GM12878 (cell line): ENCODE results near the gene CALY. TPM values are rescaled to one million over a fixed set of nuclear protein-coding genes. Genes with fewer than 3 reads are reported as not detected.

Source experiments
- ATAC-seq: fragments of 200-7000 bp; cut with Tn5 transposase; 3 replicates; pipeline ENCODE4 v1.9.1; 2020; ENCODE audit warnings: mild to moderate bottlenecking, moderate library complexity
- BruUV-seq: library from RNA; stranded (reverse); fragments of 400-500 nt; replicated peaks from 2 replicates; lab custom pipeline; 2021; lab: Mats Ljungman, UMichigan
- CTCF ChIA-PET: fragments of 300-600 bp; sonication (Branson Sonifier 250); formaldehyde crosslinking; extraction: SDS; loops from one replicate; lab custom pipeline; 2021; ENCODE audit warnings: inconsistent platforms; lab: Yijun Ruan, JAX
- POLR2A ChIA-PET: fragments of 350-600 bp; formaldehyde crosslinking; extraction: SDS; loops from one replicate; lab custom pipeline; 2021; ENCODE audit warnings: inconsistent platforms; lab: Charles Lee
- RAD21 ChIA-PET: fragments of 300-600 bp; sonication (Branson Sonifier 250); formaldehyde crosslinking; loops from one replicate; lab custom pipeline; 2023; ENCODE audit warnings: antibody characterized with exemption; ENCODE audit not compliant: unreplicated experiment; lab: Charles Lee
- SMC1A ChIA-PET: fragments of 300-600 bp; sonication (Branson Sonifier 250); formaldehyde crosslinking; loops from one replicate; lab custom pipeline; 2023; ENCODE audit not compliant: unreplicated experiment, uncharacterized antibody; lab: Charles Lee
- DNase-seq: peaks from one replicate; pipeline ENCODE4 v3.0.0-alpha.2; 2011; ENCODE audit warnings: low read depth, low spot score
- FAIRE-seq: peaks from 3 replicates; lab custom pipeline; 2011; peaks lifted over from hg19 to GRCh38; lab: Jason Lieb, UNC
- H2AFZ ChIP-seq: 2 replicates; pipeline ENCODE4 v1.6.0; 2011; ENCODE audit warnings: low read depth, low read length, control low read depth; ENCODE audit not compliant: control insufficient read depth
- H3K27ac ChIP-seq: 2 replicates; pipeline ENCODE4 v1.5.1; 2011; ENCODE audit warnings: control low read depth; ENCODE audit not compliant: control insufficient read depth, insufficient read depth
- H3K27me3 ChIP-seq, 2 experiments: replicated peaks in 1 of 2; 2 replicates each; pipeline versions ENCODE4 v1.6.0 to v1.6.1; 2011; ENCODE audit warnings: low read length in 1 of 2; ENCODE audit not compliant: control insufficient read depth in 2 of 2, insufficient read depth in 2 of 2
- H3K36me3 ChIP-seq, 2 experiments: 2 replicates each; pipeline ENCODE4 v1.5.1; 2011; ENCODE audit warnings: low read length in 1 of 2; ENCODE audit not compliant: control insufficient read depth in 2 of 2, insufficient read depth in 2 of 2
- H3K4me1 ChIP-seq: 2 replicates; pipeline ENCODE4 v1.6.1; 2011; ENCODE audit warnings: mild to moderate bottlenecking, low read length, moderate library complexity, mixed read lengths; ENCODE audit not compliant: control insufficient read depth, insufficient read depth
- H3K4me2 ChIP-seq: 2 replicates; pipeline ENCODE4 v1.6.0; 2011; ENCODE audit warnings: control low read depth; ENCODE audit not compliant: control insufficient read depth, insufficient read depth
- H3K4me3 ChIP-seq: fragments of 200-600 bp; sonication (generic); 2 replicates; pipeline ENCODE4 v1.5.1; 2016
- H3K79me2 ChIP-seq: 2 replicates; pipeline ENCODE4 v1.6.0; 2011; ENCODE audit warnings: low read length; ENCODE audit not compliant: control insufficient read depth, insufficient read depth
- H3K9ac ChIP-seq: 2 replicates; pipeline ENCODE4 v1.8.0; 2011; ENCODE audit warnings: low read length, control low read depth, mixed read lengths; ENCODE audit not compliant: control insufficient read depth, insufficient read depth
- H3K9me3 ChIP-seq: replicated peaks from 3 replicates; pipeline ENCODE4 v1.5.1; 2011; ENCODE audit warnings: mild to moderate bottlenecking, low read length; ENCODE audit not compliant: control insufficient read depth, insufficient read depth
- H4K20me1 ChIP-seq: 2 replicates; pipeline ENCODE4 v1.6.0; 2011; ENCODE audit not compliant: control insufficient read depth, insufficient read depth
- GABPA ChIP-seq: IDR thresholded peaks from 2 replicates; pipeline ENCODE4 v1.6.1; 2014; ENCODE audit warnings: antibody characterized with exemption, low read depth, mild to moderate bottlenecking, inconsistent platforms
- SMAD5 ChIP-seq: IDR thresholded peaks from 2 replicates; pipeline ENCODE4 v1.6.1; 2016; ENCODE audit warnings: antibody characterized with exemption, low read depth
- STAT1 ChIP-seq: fragments of 450-650 bp; conservative IDR thresholded peaks from 2 replicates; pipeline ENCODE4 v1.6.1; 2014; ENCODE audit warnings: antibody characterized with exemption, mild to moderate bottlenecking
- WRNIP1 ChIP-seq: IDR thresholded peaks from 2 replicates; pipeline ENCODE4 v1.6.1; 2011; ENCODE audit warnings: low read depth, low read length, improper control_type of control experiment, borderline replicate concordance
- ZNF217 ChIP-seq: fragments of 450-650 bp; IDR thresholded peaks from 2 replicates; pipeline ENCODE4 v1.6.1; 2017; ENCODE audit warnings: antibody characterized with exemption, mild to moderate bottlenecking
- ZNF24 ChIP-seq: fragments of 450-650 bp; IDR thresholded peaks from 2 replicates; pipeline ENCODE4 v1.6.1; 2017; ENCODE audit warnings: antibody characterized with exemption, mild to moderate bottlenecking
- WGBS: methylation state at CpG from one replicate; pipeline ENCODE4 v1.1.6; 2016; ENCODE audit warnings: low lambda C conversion rate; ENCODE audit not compliant: insufficient replicate concordance, insufficient coverage; ENCODE audit errors: missing lambda C conversion rate; 5-methylcytosine and 5-hydroxymethylcytosine counted together
- in situ Hi-C: fragments of 300-500 bp; cut with MboI; formaldehyde crosslinking; loops from 9 replicates; pipeline ENCODE4 v1.14.3; 2018; ENCODE audit warnings: mixed read lengths
- intact Hi-C: fragments of 100-400 bp; cut with micrococcal nuclease; formaldehyde crosslinking; loops from one replicate; pipeline ENCODE4 v1.14.2; 2022; ENCODE audit not compliant: unreplicated experiment
- polyA plus RNA-seq, 11 experiments: library from polyadenylated mRNA; depleted of rRNA in 4 of 11; unstranded in 6 of 11; stranded (reverse) in 5 of 11; fragments of >200 nt; fragmentation: Nextera tagmentation in 4 of 11; fragmentation: Illumina TruSeq in 1 of 11; extraction: Ambion mirVana in 4 of 11; extraction: Trizol in 1 of 11; gene quantifications; 1 replicate in 1 of 11; 2 replicates in 10 of 11; pipeline versions ENCODE4 v1.2.1 to v1.2.3, GENCODE V29; 2011 to 2016; ENCODE audit warnings: inconsistent platforms in 2 of 11, missing spikeins in 2 of 11, low read depth in 1 of 11
- total RNA-seq, 4 experiments: library from RNA; depleted of rRNA in 3 of 4; stranded (reverse); fragments of >200 nt in 3 of 4; fragmentation: Illumina TruSeq in 1 of 4; extraction: Trizol in 1 of 4; gene quantifications; 2 replicates each; pipeline versions ENCODE4 v1.2.1 to v1.2.3, GENCODE V29; 2013 to 2021
- TF ChIP-seq, protein P1 (sequence below): IDR thresholded peaks from 2 replicates; pipeline ENCODE4 v1.6.1; 2012; ENCODE audit warnings: low read depth, low read length, improper control_type of control experiment
- TF ChIP-seq, protein P2 (sequence below): IDR thresholded peaks from 2 replicates; pipeline ENCODE4 v1.6.1; 2012; ENCODE audit warnings: mild to moderate bottlenecking, low read depth, low read length

CALY gene
- total and polyA plus RNA-seq, 10 of the 15 experiments (the other 5 are each of a cell fraction or from before 2014, with no cell fraction given) = 0.07 TPM; not detected in 9

DNA sequence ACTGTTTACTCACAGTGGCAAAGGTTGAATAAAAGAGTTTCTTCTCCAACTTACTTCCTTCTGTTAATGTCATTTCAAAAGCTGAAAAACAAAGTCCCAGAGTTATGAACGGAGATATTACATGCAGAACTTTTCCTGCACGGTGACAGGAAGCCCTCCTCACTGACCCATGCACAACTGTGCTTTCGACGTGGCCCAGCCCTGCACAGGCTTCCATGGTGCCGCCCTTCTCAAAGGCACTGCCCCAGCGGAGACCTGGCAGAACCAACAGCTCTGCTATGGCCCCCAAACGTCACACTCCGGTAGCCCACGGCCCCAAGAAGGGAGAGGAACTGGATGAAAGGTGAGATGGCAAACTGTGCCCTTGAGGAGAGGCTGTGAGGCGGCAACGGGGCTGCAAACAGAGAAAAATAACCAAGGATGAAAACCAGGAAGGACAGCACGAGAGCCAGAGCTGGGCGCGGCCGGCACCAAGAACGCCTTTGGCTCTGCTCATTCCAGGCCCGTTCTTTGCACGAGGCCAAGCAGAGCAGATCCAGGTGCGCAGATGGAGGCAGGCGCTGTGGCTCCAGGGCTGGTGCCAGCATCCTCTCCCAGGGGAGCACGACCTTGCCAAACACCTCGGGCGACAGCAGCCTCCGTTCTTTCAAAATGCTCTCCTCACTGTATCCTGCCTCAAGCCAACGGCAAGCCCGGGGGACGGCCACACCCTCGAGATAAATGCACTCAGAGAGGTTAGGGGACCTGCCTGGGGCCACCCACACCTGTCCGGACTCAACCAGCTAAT, 28.1 kb upstream of the CALY start:
- Histone ChIP-seq H3K27me3 (no peaks in the 10 kb centered on the region), H2AFZ (no peak overlapping the region)
- TF ChIP-seq WRNIP1 = no peak
- TF ChIP-seq ZNF217 = no peak
- TF ChIP-seq, protein P1, sequence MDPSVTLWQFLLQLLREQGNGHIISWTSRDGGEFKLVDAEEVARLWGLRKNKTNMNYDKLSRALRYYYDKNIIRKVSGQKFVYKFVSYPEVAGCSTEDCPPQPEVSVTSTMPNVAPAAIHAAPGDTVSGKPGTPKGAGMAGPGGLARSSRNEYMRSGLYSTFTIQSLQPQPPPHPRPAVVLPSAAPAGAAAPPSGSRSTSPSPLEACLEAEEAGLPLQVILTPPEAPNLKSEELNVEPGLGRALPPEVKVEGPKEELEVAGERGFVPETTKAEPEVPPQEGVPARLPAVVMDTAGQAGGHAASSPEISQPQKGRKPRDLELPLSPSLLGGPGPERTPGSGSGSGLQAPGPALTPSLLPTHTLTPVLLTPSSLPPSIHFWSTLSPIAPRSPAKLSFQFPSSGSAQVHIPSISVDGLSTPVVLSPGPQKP = no peak
- no peak for TF ChIP-seq GABPA
- no peak for TF ChIP-seq STAT1
- TF ChIP-seq, protein P2, sequence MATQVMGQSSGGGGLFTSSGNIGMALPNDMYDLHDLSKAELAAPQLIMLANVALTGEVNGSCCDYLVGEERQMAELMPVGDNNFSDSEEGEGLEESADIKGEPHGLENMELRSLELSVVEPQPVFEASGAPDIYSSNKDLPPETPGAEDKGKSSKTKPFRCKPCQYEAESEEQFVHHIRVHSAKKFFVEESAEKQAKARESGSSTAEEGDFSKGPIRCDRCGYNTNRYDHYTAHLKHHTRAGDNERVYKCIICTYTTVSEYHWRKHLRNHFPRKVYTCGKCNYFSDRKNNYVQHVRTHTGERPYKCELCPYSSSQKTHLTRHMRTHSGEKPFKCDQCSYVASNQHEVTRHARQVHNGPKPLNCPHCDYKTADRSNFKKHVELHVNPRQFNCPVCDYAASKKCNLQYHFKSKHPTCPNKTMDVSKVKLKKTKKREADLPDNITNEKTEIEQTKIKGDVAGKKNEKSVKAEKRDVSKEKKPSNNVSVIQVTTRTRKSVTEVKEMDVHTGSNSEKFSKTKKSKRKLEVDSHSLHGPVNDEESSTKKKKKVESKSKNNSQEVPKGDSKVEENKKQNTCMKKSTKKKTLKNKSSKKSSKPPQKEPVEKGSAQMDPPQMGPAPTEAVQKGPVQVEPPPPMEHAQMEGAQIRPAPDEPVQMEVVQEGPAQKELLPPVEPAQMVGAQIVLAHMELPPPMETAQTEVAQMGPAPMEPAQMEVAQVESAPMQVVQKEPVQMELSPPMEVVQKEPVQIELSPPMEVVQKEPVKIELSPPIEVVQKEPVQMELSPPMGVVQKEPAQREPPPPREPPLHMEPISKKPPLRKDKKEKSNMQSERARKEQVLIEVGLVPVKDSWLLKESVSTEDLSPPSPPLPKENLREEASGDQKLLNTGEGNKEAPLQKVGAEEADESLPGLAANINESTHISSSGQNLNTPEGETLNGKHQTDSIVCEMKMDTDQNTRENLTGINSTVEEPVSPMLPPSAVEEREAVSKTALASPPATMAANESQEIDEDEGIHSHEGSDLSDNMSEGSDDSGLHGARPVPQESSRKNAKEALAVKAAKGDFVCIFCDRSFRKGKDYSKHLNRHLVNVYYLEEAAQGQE = no peak
- TF ChIP-seq ZNF24 = no peak
- no peak for TF ChIP-seq SMAD5
- TF ChIP-seq, all 136 proteins: peak for 0
- CTCF ChIA-PET = no interaction called here
- Histone ChIP-seq H3K36me3 (peaks cover 5 to 9% of the 10 kb centered on the region in 2 experiments), H3K4me3 (no peak overlapping the region), H3K4me2 (no peak overlapping the region), H3K27ac (no peak overlapping the region), H4K20me1 (no peaks in the 10 kb centered on the region), H3K9ac (no peak overlapping the region), H3K4me1 (peaks cover 18% of the 10 kb centered on the region), H3K9me3 (no peaks in the 10 kb centered on the region), H3K79me2 (no peaks in the 10 kb centered on the region)
- SMC1A ChIA-PET = interaction anchor here (1.5 kb wide), 1 partner anchor 10 kb away, joined by 3 read pairs; no protein-coding TSS in a partner anchor
- FAIRE-seq (no peak), DNase-seq (no peak), ATAC-seq (no peak)
- BruUV-seq = no TSS peak
- POLR2A ChIA-PET = no interaction called here
- RAD21 ChIA-PET = no interaction called here
- WGBS = 91% methylated on average over 29 of the region's 29 CpGs
- in situ Hi-C loops = no loop called here
- intact Hi-C loops = no loop called here
